ENCODE results near the gene TIMM10. TPM values are rescaled to one million over a fixed set of nuclear protein-coding genes. Genes with fewer than 3 reads are reported as not detected.
"Not testable (repeated sequence)": the region's sequence is repeated elsewhere in the genome, so short reads cannot be mapped to it uniquely, and the experiment has no call there.

Gene TIMM10
- total RNA-seq, 1 donor from 2014 or later, result 76.9 TPM

- H3K4me3 Mint-ChIP-seq (ENCODE audit: low read depth); DNase-seq (ENCODE audit: low spot score); H3K9me3 Mint-ChIP-seq; H3K27ac Mint-ChIP-seq; H3K27me3 Mint-ChIP-seq (ENCODE audit: low read depth): not testable (repeated sequence)
- peaks cover 11% of the 10 kb centered on the region for H3K4me1 Mint-ChIP-seq (ENCODE audit: low read depth)
- peaks cover 11% of the 10 kb centered on the region for H3K36me3 Mint-ChIP-seq (ENCODE audit: low read depth)
- intact Hi-C loops (cut with micrococcal nuclease), result loop anchor here (10.0 kb wide), 1 partner anchor 1040 kb away; the partner anchor contains the start of genes LPXN and ZFP91
Measured at GRCh38 chr11:57534449-57534848, 3.9 kb upstream of the TIMM10 start.

- no peaks in the 10 kb centered on the region for H3K9me3 Mint-ChIP-seq
- peaks cover 27% of the 10 kb centered on the region for H3K4me1 Mint-ChIP-seq (ENCODE audit: low read depth)
- peak overlapping the region; percentile 93 for H3K27ac Mint-ChIP-seq
- H3K36me3 Mint-ChIP-seq (ENCODE audit: low read depth), result peaks cover 38% of the 10 kb centered on the region
- intact Hi-C loops (cut with micrococcal nuclease), result loop anchor here (1.0 to 10.0 kb wide), 9 partner anchors 15 to 1045 kb away; partner anchors contain the start of genes CLP1, LPXN, MED19 and SELENOH
- DNase-seq (ENCODE audit: low spot score), result no peak
- H3K4me3 Mint-ChIP-seq (ENCODE audit: low read depth), result peak overlapping the region; percentile 91
- H3K27me3 Mint-ChIP-seq (ENCODE audit: low read depth), result no peaks in the 10 kb centered on the region
Measured at GRCh38 chr11:57530215-57530595, 349 bp downstream of the TIMM10 start.

- Mint-ChIP-seq H3K4me3 (ENCODE audit: low read depth) (peak overlapping the region; percentile 28), H3K27ac (no peak overlapping the region), H3K36me3 (ENCODE audit: low read depth) (peaks cover 46% of the 10 kb centered on the region), H3K27me3 (ENCODE audit: low read depth) (no peaks in the 10 kb centered on the region), H3K4me1 (ENCODE audit: low read depth) (peaks cover 29% of the 10 kb centered on the region), H3K9me3 (no peaks in the 10 kb centered on the region)
- intact Hi-C loops (cut with micrococcal nuclease), result loop anchor here (1.0 kb wide), 1 partner anchor 184 kb away; no protein-coding TSS in a partner anchor
- no peak for DNase-seq (ENCODE audit: low spot score)
Measured at GRCh38 chr11:57529012-57529411, 1.5 kb downstream of the TIMM10 start.

- Mint-ChIP-seq H3K4me1 (ENCODE audit: low read depth) (peaks cover 29% of the 10 kb centered on the region), H3K9me3 (no peaks in the 10 kb centered on the region), H3K36me3 (ENCODE audit: low read depth) (peaks cover 46% of the 10 kb centered on the region), H3K27me3 (ENCODE audit: low read depth) (no peaks in the 10 kb centered on the region), H3K27ac (no peak overlapping the region), H3K4me3 (ENCODE audit: low read depth) (no peak overlapping the region)
- intact Hi-C loops (cut with micrococcal nuclease), result loop anchor here (1.0 kb wide), 2 partner anchors 36 to 70 kb away; no protein-coding TSS in a partner anchor
- peak; percentile 53 for DNase-seq (ENCODE audit: low spot score)
Measured at GRCh38 chr11:57527056-57527631, 3.4 kb downstream of the TIMM10 start.

GRCh38 chr11:57523419-57523818 lies 7.1 kb downstream of the TIMM10 start:
- Mint-ChIP-seq H3K4me3 (ENCODE audit: low read depth) (no peak overlapping the region), H3K27me3 (ENCODE audit: low read depth) (no peaks in the 10 kb centered on the region), H3K4me1 (ENCODE audit: low read depth) (peaks cover 14% of the 10 kb centered on the region), H3K9me3 (no peaks in the 10 kb centered on the region), H3K27ac (no peak overlapping the region), H3K36me3 (ENCODE audit: low read depth) (peaks cover 28% of the 10 kb centered on the region)
- intact Hi-C loops (cut with micrococcal nuclease), result no loop called here
- no peak for DNase-seq (ENCODE audit: low spot score)

- Mint-ChIP-seq H3K9me3 (no peaks in the 10 kb centered on the region), H3K27ac (no peak overlapping the region), H3K27me3 (ENCODE audit: low read depth) (no peaks in the 10 kb centered on the region), H3K4me1 (ENCODE audit: low read depth) (peaks cover 5% of the 10 kb centered on the region), H3K36me3 (ENCODE audit: low read depth) (peaks cover 10% of the 10 kb centered on the region), H3K4me3 (ENCODE audit: low read depth) (no peak overlapping the region)
- no peak for DNase-seq (ENCODE audit: low spot score)
- intact Hi-C loops (cut with micrococcal nuclease), result no loop called here
Measured at GRCh38 chr11:57521116-57521515, 9.4 kb downstream of the TIMM10 start.

GRCh38 chr11:57516061-57516443 lies 14.5 kb downstream of the TIMM10 start:
- Mint-ChIP-seq H3K36me3 (ENCODE audit: low read depth) (peaks cover 7% of the 10 kb centered on the region), H3K4me1 (ENCODE audit: low read depth) (peaks cover 26% of the 10 kb centered on the region)

GRCh38 chr11:57515332-57516060 lies 15.1 kb downstream of the TIMM10 start, which contains the start of gene SLC43A1:
Gene SLC43A1, minus strand, starts transcription at chr11:57515702. Its CDS starts 1,591 bp downstream, at chr11:57514111.
- H3K27me3 Mint-ChIP-seq (ENCODE audit: low read depth), result no peaks in the 10 kb centered on the region

More at GRCh38 chr11:57516061-57516443, 14.5 kb downstream of the TIMM10 start:
- Mint-ChIP-seq H3K4me3 (ENCODE audit: low read depth) (peak overlapping the region; percentile 99), H3K27ac (peak overlapping the region; percentile 68), H3K27me3 (ENCODE audit: low read depth) (no peaks in the 10 kb centered on the region), H3K9me3 (no peaks in the 10 kb centered on the region)
- DNase-seq (ENCODE audit: low spot score), result no peak
- intact Hi-C loops (cut with micrococcal nuclease), result no loop called here

GRCh38 chr11:57514538-57515331 lies 15.8 kb downstream of the TIMM10 start:
- intact Hi-C loops (cut with micrococcal nuclease), result loop anchor here (1.0 to 2.0 kb wide), 3 partner anchors 15 to 58 kb away; partner anchors contain the start of gene TIMM10
- DNase-seq (ENCODE audit: low spot score), result peak; percentile 44
- H3K4me3 Mint-ChIP-seq (ENCODE audit: low read depth), result peak overlapping the region; percentile 99
- H3K27me3 Mint-ChIP-seq (ENCODE audit: low read depth), result no peaks in the 10 kb centered on the region
- no peaks in the 10 kb centered on the region for H3K9me3 Mint-ChIP-seq
- H3K36me3 Mint-ChIP-seq (ENCODE audit: low read depth), result peaks cover 10% of the 10 kb centered on the region
- H3K27ac Mint-ChIP-seq, result peak overlapping the region; percentile 83
- H3K4me1 Mint-ChIP-seq (ENCODE audit: low read depth), result peaks cover 28% of the 10 kb centered on the region

More at GRCh38 chr11:57515332-57516060, 15.1 kb downstream of the TIMM10 start, which contains the start of gene SLC43A1:
- Mint-ChIP-seq H3K4me3 (ENCODE audit: low read depth) (peak within 1 kb of the TSS; percentile 99), H3K9me3 (no peaks in the 10 kb centered on the region), H3K27ac (peak within 1 kb of the TSS; percentile 83), H3K36me3 (ENCODE audit: low read depth) (peaks cover 7% of the 10 kb centered on the region), H3K4me1 (ENCODE audit: low read depth) (peaks cover 26% of the 10 kb centered on the region)
- DNase-seq (ENCODE audit: low spot score), result peak; percentile 35
- intact Hi-C loops (cut with micrococcal nuclease), result loop anchor here (2.0 kb wide), 2 partner anchors 15 to 59 kb away; partner anchors contain the start of gene TIMM10

GRCh38 chr11:57513911-57514537 lies 16.5 kb downstream of the TIMM10 start:
- Mint-ChIP-seq H3K9me3 (no peaks in the 10 kb centered on the region), H3K4me1 (ENCODE audit: low read depth) (peaks cover 31% of the 10 kb centered on the region), H3K36me3 (ENCODE audit: low read depth) (peaks cover 15% of the 10 kb centered on the region), H3K27me3 (ENCODE audit: low read depth) (no peaks in the 10 kb centered on the region), H3K4me3 (ENCODE audit: low read depth) (peak overlapping the region; percentile 99), H3K27ac (peak overlapping the region; percentile 55)
- DNase-seq (ENCODE audit: low spot score), result peak; percentile 18
- intact Hi-C loops (cut with micrococcal nuclease), result loop anchor here (1.0 to 2.0 kb wide), 3 partner anchors 15 to 57 kb away; partner anchors contain the start of gene TIMM10

- H3K27ac Mint-ChIP-seq, result no peak overlapping the region
- intact Hi-C loops (cut with micrococcal nuclease), result no loop called here
Measured at GRCh38 chr11:57513452-57513795, 17.1 kb downstream of the TIMM10 start.

More at GRCh38 chr11:57513452-57513795, 17.1 kb downstream of the TIMM10 start:
- no peaks in the 10 kb centered on the region for H3K27me3 Mint-ChIP-seq (ENCODE audit: low read depth)
- peaks cover 16% of the 10 kb centered on the region for H3K36me3 Mint-ChIP-seq (ENCODE audit: low read depth)
- no peaks in the 10 kb centered on the region for H3K9me3 Mint-ChIP-seq
- H3K4me1 Mint-ChIP-seq (ENCODE audit: low read depth), result peaks cover 31% of the 10 kb centered on the region
- DNase-seq (ENCODE audit: low spot score), result no peak
- H3K4me3 Mint-ChIP-seq (ENCODE audit: low read depth), result peak overlapping the region; percentile 72
